Spinal cord (tissue), 10 donors: ENCODE results near the gene MBTPS1. TPM values are rescaled to one million over a fixed set of nuclear protein-coding genes. Genes with fewer than 3 reads are reported as not detected.

ENCODE experiments used
- DNase-seq, 6 donors: peaks; one replicate each; pipeline versions ENCODE4 v3.0.0 to v3.0.0-alpha.2; 2013 to 2015; ENCODE audit warnings: low spot score in 6 of 6, low read depth in 4 of 6
- H3K27ac ChIP-seq: one replicate; pipeline ENCODE4 v1.5.1; 2013; ENCODE audit warnings: low read depth, low read length, control low read depth
- H3K27me3 ChIP-seq: one replicate; pipeline ENCODE4 v1.6.1; 2013; ENCODE audit warnings: low read length; ENCODE audit not compliant: control insufficient read depth, insufficient read depth
- H3K36me3 ChIP-seq: one replicate; pipeline ENCODE4 v1.6.1; 2013; ENCODE audit warnings: low read length; ENCODE audit not compliant: control insufficient read depth, insufficient read depth
- H3K4me1 ChIP-seq: one replicate; pipeline ENCODE4 v1.6.1; 2013; ENCODE audit warnings: low read length; ENCODE audit not compliant: control insufficient read depth, insufficient read depth
- H3K4me3 ChIP-seq: one replicate; pipeline ENCODE4 v1.5.1; 2013; ENCODE audit warnings: low read depth, low read length, control low read depth
- H3K9me3 ChIP-seq: one replicate; pipeline ENCODE4 v1.6.1; 2013; ENCODE audit warnings: low read length; ENCODE audit not compliant: control insufficient read depth, insufficient read depth
- WGBS: methylation state at CpG from one replicate; pipeline ENCODE4 v1.1.5; 2013; ENCODE audit warnings: missing lambda C conversion rate; ENCODE audit not compliant: insufficient coverage; 5-methylcytosine and 5-hydroxymethylcytosine counted together
- polyA plus RNA-seq, 2 donors: library from polyadenylated mRNA; unstranded; fragments of 120-200 nt; gene quantifications; one replicate each; pipeline ENCODE4 v1.2.1, GENCODE V29; 2013; ENCODE audit not compliant: insufficient read length in 2 of 2
- total RNA-seq, 2 donors: library from RNA; depleted of rRNA in 1 of 2; stranded (reverse); fragments of 120-200 nt in 1 of 2; fragments of >200 nt in 1 of 2; gene quantifications; one replicate each; pipeline versions ENCODE4 v1.2.3 to v1.2.4, GENCODE V29; 2013 to 2014
- donor health status: healthy.

MBTPS1 gene
- total and polyA plus RNA-seq, 4 donors, result 66.2 to 84.3 (median 74.9) TPM

DNA sequence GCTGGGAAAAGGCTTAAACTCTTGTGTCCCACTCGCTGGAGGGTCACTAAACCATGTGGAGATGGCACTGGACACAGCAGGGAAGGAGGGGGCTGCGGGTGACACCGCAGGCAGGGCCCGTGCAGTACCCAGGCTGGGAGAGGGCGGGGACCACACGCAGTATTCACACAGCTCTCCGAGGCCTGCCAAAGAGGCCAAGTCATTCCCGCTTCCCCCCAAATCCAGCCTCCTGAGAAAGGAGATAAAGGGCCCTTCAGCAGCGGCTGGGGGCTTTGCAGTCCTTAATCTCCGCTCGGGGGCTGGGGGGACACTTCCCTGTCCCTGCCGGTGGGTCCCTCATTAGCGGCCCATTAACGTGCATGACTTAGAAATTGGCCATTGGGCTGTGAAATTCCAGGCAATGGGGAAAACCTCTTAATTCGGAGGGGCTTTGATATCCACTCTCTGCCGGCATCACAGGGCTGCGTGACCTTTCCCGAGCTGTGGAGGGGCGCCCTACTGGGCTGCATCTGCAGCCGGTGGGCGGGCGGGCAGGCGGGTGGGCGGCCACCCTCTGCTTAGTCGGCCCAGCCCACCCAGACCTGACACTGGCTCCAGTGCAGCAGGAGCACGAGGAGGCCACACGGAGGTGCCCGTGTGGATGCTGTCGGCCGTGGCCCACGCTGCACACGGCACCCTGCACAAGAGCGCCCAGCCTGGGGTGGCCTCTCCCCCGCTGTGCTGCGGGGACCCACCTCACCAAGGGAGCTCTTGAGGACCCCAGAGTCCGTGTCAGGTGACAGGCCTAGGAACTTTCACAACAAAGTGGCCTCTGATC, 71.5 kb downstream of the MBTPS1 start:
- 37% methylated on average over 35 of the region's 36 CpGs for WGBS
- peak in 1 of 6 donors; percentile 33 for DNase-seq
- no peak overlapping the region for H3K4me3 ChIP-seq
- peaks cover 31% of the 10 kb centered on the region for H3K36me3 ChIP-seq
- H3K4me1 ChIP-seq, result peaks cover 52% of the 10 kb centered on the region
- H3K27ac ChIP-seq, result no peak overlapping the region
- no peaks in the 10 kb centered on the region for H3K9me3 ChIP-seq
- no peaks in the 10 kb centered on the region for H3K27me3 ChIP-seq

DNA sequence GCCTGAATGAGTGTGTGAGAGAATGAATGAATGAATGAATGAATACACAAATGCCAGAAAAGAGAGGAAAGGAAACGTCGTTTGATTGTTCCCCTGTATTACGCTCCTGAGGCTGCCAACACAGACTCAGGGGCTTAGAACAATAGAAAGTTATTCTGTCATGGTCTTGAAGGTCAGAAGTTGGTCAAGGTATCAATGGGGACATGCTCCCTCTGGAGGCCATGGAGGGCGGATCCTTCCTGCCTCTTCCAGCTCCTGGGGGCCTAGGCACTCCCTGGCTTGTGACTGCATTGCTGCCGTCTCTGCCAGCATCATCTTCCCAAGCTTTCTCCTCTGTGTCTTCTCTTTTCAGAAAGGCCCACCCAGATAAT, 72.6 kb downstream of the MBTPS1 start:
- Histone ChIP-seq H3K9me3 (no peaks in the 10 kb centered on the region), H3K36me3 (peaks cover 20% of the 10 kb centered on the region), H3K4me1 (peaks cover 50% of the 10 kb centered on the region), H3K27me3 (no peaks in the 10 kb centered on the region), H3K4me3 (no peak overlapping the region), H3K27ac (no peak overlapping the region)
- DNase-seq, result no peak
- WGBS, result 62% methylated on average over 5 of the region's 5 CpGs

DNA sequence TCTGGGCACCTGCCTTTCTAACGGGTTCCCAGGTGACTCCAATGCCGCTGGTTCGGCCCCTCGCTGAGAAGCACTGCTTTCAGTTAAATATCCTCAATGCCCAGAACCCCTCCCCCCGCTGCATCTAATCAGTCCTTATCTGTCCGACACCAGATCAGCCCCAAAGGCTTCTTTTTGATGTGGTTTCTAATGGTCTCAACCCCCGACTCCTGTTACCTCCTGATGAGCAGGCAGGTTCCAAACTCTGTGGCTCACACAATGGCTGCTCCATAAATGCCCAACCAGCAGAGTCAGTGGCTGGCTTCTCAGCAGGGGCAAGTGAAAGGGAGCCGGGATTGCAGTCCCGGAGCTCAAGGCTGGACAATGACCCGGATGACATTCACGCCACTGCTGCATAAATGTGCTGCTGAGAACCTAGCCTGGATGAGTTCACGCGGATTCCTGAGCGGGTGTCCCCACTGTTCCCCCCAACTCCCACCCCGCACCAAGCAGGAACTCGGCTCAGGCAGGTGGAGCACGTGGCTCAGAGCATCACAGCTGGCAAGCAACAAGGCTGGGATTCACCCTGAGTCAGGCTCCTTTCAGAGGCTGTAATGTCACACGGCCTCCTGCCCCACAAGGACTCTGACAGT, 73.1 kb downstream of the MBTPS1 start:
- Histone ChIP-seq H3K9me3 (no peaks in the 10 kb centered on the region), H3K27me3 (no peaks in the 10 kb centered on the region), H3K36me3 (peaks cover 16% of the 10 kb centered on the region), H3K4me3 (no peak overlapping the region), H3K4me1 (peaks cover 46% of the 10 kb centered on the region), H3K27ac (no peak overlapping the region)
- 38% methylated on average over 17 of the region's 18 CpGs for WGBS
- DNase-seq, result no peak

DNA sequence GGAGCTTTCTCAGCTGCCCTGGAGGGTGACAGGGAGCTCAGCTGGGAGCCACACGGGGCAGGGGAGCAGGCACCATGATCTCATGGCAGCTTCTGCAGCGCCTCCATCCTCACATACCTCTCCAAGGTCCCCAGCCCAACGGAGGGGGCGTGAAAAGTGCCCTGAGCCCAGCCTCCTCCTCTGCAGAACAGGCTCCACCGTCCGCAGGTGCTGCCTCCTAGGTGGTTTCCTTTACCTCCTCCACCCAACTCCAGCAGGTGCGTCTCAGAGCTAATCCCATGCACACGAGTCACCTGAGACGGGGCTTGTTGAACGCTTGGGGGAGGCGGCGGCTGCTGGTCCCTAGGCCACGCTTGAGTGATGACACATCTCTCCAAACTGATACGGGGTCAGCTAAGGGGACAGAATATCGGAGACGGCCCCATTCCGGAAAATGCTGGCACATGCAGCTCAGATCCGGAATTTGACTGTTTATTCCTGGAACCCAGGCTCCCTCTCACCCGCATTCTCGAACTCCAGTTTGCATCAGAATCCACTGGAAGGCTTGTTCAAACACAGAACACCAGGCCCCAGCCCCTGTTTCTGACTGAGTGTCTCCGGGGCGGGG, 73.8 kb downstream of the MBTPS1 start:
- H3K9me3 ChIP-seq, result no peaks in the 10 kb centered on the region
- no peak for DNase-seq
- H3K4me3 ChIP-seq, result no peak overlapping the region
- H3K4me1 ChIP-seq, result peaks cover 46% of the 10 kb centered on the region
- no peaks in the 10 kb centered on the region for H3K27me3 ChIP-seq
- 80% methylated on average over 21 of the region's 22 CpGs for WGBS
- peaks cover 16% of the 10 kb centered on the region for H3K36me3 ChIP-seq
- H3K27ac ChIP-seq, result no peak overlapping the region

DNA sequence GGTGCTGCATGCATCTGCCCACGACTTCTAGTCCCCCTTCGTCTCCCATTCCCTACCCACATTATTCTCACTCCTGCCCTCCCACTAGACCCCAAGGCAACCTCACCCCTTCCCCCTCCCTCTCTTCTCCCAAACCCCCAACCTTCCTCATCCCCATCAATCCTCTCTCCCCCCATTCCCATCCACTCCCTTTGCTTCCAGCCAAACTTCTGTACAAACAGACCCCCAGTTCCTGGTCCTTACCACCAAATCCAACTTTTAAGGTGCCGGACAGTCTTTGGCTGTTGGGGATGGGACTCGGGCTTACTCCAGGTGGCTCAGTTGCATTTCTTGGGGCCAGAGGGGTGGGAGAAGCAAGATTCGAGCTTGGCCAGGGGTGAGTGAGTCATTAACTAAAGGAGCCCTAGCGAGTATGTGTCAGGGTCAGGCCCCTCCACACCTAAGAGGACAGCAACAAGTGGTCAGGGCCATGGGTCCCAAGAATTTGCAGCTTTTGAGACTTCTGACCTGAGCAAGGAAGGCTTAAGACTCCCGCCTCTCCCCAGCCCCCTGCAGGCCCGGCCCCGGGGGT, 74.3 kb downstream of the MBTPS1 start, which contains the start of gene SLC38A8:
SLC38A8 (minus strand) TSS at position 488 of the 571 bp plus-strand sequence. CDS start 638 bp downstream, outside the sequence.
- DNase-seq, result no peak
- Histone ChIP-seq H3K4me1 (peaks cover 46% of the 10 kb centered on the region), H3K4me3 (no peak within 1 kb of the TSS), H3K9me3 (no peaks in the 10 kb centered on the region), H3K36me3 (peaks cover 10% of the 10 kb centered on the region), H3K27ac (no peak within 1 kb of the TSS), H3K27me3 (no peaks in the 10 kb centered on the region)
- 83% methylated on average over 9 of the region's 9 CpGs for WGBS

DNA sequence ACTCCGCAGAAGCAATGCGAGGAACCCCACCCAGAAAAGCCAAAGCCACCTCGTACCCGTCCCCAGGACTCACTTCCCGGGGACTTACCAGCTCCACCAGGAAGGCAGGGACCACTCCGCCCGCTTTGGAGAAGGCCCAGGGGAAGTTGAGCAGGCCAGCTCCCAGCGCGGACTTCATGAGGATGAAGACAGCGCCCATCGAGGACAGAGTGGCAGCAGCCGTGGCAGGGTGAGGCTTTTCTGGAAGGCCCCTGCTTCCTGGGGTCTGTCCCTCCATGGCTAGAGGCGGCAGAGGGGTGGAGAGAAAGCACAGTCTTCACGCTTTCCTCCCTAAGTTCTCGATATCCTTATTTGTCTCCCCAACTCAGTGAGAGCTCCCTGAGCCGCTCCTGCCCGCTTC, 74.9 kb downstream of the MBTPS1 start:
- H3K27ac ChIP-seq, result no peak overlapping the region
- 88% methylated on average over 17 of the region's 17 CpGs for WGBS
- no peak overlapping the region for H3K4me3 ChIP-seq
- DNase-seq, result no peak
- peaks cover 6% of the 10 kb centered on the region for H3K36me3 ChIP-seq
- no peaks in the 10 kb centered on the region for H3K27me3 ChIP-seq
- no peaks in the 10 kb centered on the region for H3K9me3 ChIP-seq
- H3K4me1 ChIP-seq, result peaks cover 46% of the 10 kb centered on the region

DNA sequence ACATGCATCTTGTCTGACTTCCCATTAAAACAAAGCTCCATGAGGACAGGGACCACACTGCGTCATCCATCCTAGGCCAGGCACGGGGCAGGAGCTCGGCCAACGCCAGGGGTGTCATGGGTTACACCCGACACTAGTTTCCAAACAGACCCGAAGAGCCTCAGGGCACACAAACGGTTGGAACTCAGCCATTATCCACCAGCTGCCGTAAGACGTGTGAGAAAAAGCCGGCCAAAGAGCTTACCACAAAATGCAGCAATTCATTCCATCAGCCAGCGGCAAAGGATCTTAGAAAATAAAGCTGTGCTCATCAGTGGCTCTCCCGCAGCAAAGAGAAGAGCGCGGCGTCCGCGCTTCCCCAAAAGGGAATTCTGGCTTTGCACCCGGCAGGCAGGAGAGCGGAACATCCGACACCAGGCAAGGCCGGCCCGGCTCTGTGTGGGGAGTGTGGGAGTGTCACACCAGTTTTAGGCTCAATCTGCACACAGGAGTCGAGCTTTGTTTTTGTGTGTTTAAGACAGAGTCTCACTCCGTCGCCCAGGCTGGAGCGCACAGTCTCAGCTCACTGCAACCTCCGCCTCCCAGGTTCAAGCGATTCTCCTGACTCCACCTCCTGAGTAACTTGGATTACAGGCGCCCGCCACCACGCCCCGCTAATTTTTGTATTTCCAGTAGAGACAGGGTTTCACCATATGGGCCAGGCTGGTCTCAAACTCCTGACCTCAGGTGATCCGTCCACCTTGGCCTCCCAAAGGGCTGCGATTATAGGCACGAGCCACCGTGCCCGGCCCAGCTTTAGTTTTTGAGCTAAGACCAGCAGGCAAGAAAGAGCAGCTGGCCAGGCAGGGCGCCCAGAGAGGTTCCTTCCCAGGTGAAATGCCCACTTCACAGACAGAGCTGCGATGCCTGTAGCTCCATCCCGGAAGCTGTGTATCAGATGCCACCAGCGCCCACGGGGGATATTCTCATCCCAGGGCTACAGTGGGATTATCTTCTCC, 75.6 kb downstream of the MBTPS1 start:
- WGBS, result 58% methylated on average over 38 of the region's 42 CpGs
- H3K9me3 ChIP-seq, result peaks cover 2% of the 10 kb centered on the region
- no peak overlapping the region for H3K4me3 ChIP-seq
- peaks cover 46% of the 10 kb centered on the region for H3K4me1 ChIP-seq
- peak in 3 of 6 donors; percentile 39 to 85 (median 81) for DNase-seq
- H3K27ac ChIP-seq, result no peak overlapping the region
- peaks cover 6% of the 10 kb centered on the region for H3K36me3 ChIP-seq
- no peaks in the 10 kb centered on the region for H3K27me3 ChIP-seq

DNA sequence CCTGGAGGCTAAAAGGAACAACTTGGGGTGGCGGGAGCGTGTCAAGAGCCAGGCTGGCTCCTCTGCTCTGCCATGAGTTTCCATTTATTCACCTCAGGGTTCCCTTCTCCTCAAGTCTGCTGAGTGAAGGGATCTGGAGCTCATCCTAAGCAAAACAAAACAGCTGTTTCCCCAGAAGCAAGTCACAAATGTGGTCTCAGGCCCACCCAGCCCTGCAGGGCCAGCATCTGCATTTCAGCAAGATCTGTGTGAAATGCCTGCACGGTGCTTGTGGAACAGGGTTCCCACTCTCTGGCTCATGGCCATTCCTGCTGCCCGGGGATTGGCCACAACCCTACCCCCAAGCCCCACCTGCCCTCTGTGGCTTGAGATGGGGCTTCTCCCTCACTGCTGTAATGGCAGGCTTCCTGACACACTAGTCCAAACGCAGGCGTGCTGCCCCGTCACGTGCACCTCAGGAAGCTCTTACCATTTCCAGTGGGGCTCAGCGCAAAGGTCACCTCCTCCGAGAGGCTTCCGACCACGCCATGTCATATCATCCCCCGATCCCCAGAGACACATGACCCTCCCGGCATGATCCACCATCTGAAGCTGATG, 76.4 kb downstream of the MBTPS1 start:
- H3K27me3 ChIP-seq, result no peaks in the 10 kb centered on the region

More for the DNA sequence above, 76.4 kb downstream of the MBTPS1 start:
- Histone ChIP-seq H3K27ac (no peak overlapping the region), H3K9me3 (peaks cover 3% of the 10 kb centered on the region), H3K4me3 (no peak overlapping the region), H3K36me3 (peaks cover 4% of the 10 kb centered on the region), H3K4me1 (peaks cover 42% of the 10 kb centered on the region)
- no peak for DNase-seq
- 78% methylated on average over 14 of the region's 14 CpGs for WGBS
